Gastrocnemius medialis (tissue), 4 donors: ENCODE measurements around the gene NDOR1. TPM values are rescaled to one million over a fixed set of nuclear protein-coding genes. Genes with fewer than 3 reads are reported as not detected.

Experiments
- ATAC-seq, 2 donors: fragments of 150-250 bp; one replicate each; pipeline ENCODE4 v1.9.1; 2016
- DNase-seq, 2 donors: peaks; one replicate each; pipeline ENCODE4 v3.0.0-alpha.2; 2019
- H3K27ac ChIP-seq, 4 donors: fragments of 200-600 bp; sonication (generic); 1 replicate in 1 of 4; 2 replicates in 3 of 4; pipeline ENCODE4 v1.5.1; 2016 to 2018; ENCODE audit warnings: mild to moderate bottlenecking in 2 of 4, moderate library complexity in 1 of 4
- H3K27me3 ChIP-seq, 3 donors: fragments of 200-600 bp; sonication (generic) in 2 of 3; 1 replicate in 1 of 3; 2 replicates in 2 of 3; pipeline versions ENCODE4 v1.5.1 to v1.6.0; 2016 to 2019; ENCODE audit warnings: mild to moderate bottlenecking in 1 of 3, moderate library complexity in 1 of 3
- H3K36me3 ChIP-seq, 2 donors: fragments of 200-600 bp; sonication (generic) in 1 of 2; one replicate each; pipeline ENCODE4 v1.5.1; 2017 to 2018
- H3K4me1 ChIP-seq, 2 donors: fragments of 200-600 bp; sonication (generic) in 1 of 2; one replicate each; pipeline ENCODE4 v1.5.1; 2016 to 2017; ENCODE audit warnings: mild to moderate bottlenecking in 2 of 2
- H3K4me3 ChIP-seq, 4 donors: fragments of 200-600 bp; sonication (generic) in 3 of 4; 1 replicate in 1 of 4; 2 replicates in 3 of 4; pipeline ENCODE4 v1.5.1; 2016 to 2019; ENCODE audit warnings: mild to moderate bottlenecking in 2 of 4
- H3K9me3 ChIP-seq, 3 donors: fragments of 200-600 bp; sonication (generic) in 2 of 3; 1 replicate in 1 of 3; 2 replicates in 2 of 3; pipeline ENCODE4 v1.5.1; 2016 to 2019
- POLR2A ChIP-seq, 2 donors: fragments of 450-650 bp; IDR thresholded peaks; one replicate each; pipeline ENCODE4 v1.6.1; 2017; ENCODE audit warnings: antibody characterized with exemption in 2 of 2, mild to moderate bottlenecking in 2 of 2, moderate library complexity in 2 of 2
- in situ Hi-C, 4 donors: fragments of 200-750 bp; cut with MboI; loops; one replicate each; pipeline versions ENCODE4 v1.15.0 to v1.8.0; 2017; ENCODE audit warnings: low sequenced_read_pairs in 4 of 4
- intact Hi-C: fragments of 100-400 bp; cut with DNase I; formaldehyde crosslinking; loops from one replicate; pipeline ENCODE4 v1.15.1; 2023; ENCODE audit warnings: low total_unique reads
- total RNA-seq, 4 donors: library from RNA; depleted of rRNA; stranded (reverse); fragments of >200 nt; gene quantifications; one replicate each; pipeline versions ENCODE4 v1.1.0 to v1.2.3, GENCODE V29; 2016
- TF ChIP-seq, protein P1 (sequence below), 5 experiments: fragments of 450-650 bp in 3 of 5; fragments of 200-600 bp in 2 of 5; sonication (generic) in 2 of 5; IDR thresholded peaks in 4 of 5; conservative IDR thresholded peaks in 1 of 5; 1 replicate in 4 of 5; 2 replicates in 1 of 5; pipeline ENCODE4 v1.5.1; 2016 to 2019; ENCODE audit warnings: antibody characterized with exemption in 5 of 5, mild to moderate bottlenecking in 3 of 5, moderate library complexity in 3 of 5

Gene NDOR1
- total RNA-seq, 4 donors from 2014 or later: 2.4 to 5.0 (median 4.1) TPM

DNA sequence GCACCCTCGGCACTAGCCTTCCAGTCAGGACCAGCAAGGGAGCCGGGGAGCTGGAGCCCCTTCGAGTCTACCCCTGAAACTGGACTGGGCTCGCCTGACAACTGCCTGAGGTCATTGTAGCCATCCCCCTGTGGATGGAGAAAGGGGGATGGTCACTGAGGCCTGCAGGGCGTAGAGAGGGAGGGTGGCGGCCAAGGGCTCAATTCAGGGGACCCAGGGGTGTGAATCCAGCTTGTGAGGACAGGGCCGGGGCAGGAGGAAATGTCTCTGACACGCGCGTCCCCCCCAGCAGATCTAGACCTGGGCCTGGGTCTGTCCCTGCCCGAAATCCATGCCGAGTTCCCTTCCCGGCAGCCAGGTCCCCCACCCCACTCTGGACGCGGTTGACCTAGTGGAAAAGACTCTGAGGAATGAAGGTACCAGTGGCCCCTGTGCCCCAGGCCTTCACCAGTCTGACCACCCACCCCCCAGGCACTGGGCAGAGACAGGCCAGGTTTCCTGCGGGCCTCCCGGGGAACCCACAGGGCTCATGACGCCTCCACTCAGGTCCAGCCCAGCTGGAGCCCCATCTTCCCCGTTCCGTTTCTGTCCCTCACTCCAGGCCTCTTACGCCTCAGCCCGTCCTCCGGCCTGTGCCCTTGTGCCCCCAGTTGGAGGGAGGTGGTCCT is 26.0 kb downstream of the NDOR1 start:
- peaks cover 6 to 12% of the 10 kb centered on the region in 2 donors for H3K4me1 ChIP-seq
- TF ChIP-seq, protein P1, sequence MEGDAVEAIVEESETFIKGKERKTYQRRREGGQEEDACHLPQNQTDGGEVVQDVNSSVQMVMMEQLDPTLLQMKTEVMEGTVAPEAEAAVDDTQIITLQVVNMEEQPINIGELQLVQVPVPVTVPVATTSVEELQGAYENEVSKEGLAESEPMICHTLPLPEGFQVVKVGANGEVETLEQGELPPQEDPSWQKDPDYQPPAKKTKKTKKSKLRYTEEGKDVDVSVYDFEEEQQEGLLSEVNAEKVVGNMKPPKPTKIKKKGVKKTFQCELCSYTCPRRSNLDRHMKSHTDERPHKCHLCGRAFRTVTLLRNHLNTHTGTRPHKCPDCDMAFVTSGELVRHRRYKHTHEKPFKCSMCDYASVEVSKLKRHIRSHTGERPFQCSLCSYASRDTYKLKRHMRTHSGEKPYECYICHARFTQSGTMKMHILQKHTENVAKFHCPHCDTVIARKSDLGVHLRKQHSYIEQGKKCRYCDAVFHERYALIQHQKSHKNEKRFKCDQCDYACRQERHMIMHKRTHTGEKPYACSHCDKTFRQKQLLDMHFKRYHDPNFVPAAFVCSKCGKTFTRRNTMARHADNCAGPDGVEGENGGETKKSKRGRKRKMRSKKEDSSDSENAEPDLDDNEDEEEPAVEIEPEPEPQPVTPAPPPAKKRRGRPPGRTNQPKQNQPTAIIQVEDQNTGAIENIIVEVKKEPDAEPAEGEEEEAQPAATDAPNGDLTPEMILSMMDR (IDR thresholded peaks at IDR 0.05 in 4 of 5, conservative IDR thresholded peaks at IDR 0.05 in 1 of 5): no peak
- TF ChIP-seq POLR2A (IDR thresholded peaks at IDR 0.05): no peak
- ATAC-seq (no peak), DNase-seq (no peak)
- no peaks in the 10 kb centered on the region for H3K36me3 ChIP-seq
- H3K27me3 ChIP-seq: peaks cover 28 to 55% (median 31%) of the 10 kb centered on the region in 3 donors
- intact Hi-C loops (loop anchor here (10.0 kb wide), 1 partner anchor 447 kb away; no protein-coding TSS in a partner anchor), in situ Hi-C loops (loop anchor here in 2 of 4 donors (10.0 kb wide), 1 partner anchor 117 kb away; the partner anchor contains the start of gene DPP7 (in 2 of the 2))
- H3K9me3 ChIP-seq: no peaks in the 10 kb centered on the region
- H3K27ac ChIP-seq: no peak overlapping the region
- H3K4me3 ChIP-seq: no peak overlapping the region

DNA sequence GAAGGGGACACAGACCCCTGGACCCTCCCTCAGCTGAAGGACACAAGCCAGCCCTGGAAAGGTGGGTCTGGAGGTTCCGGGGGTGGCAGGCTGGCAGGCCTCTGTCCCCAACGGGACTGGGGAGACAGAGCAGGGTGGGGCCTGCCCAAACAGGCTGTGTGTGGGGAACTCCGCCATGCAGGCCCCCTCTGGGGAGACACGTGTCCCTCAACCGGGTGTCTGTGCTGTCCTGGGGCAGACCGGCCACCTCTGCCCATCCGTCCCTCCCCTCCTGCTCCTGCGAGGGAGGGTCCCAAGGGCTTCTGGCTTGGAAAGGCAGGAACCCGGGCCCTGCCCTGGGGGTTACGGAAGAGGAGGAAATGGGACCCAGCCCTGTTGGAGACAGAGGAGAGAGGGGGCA is 26.6 kb downstream of the NDOR1 start:
- Histone ChIP-seq H3K27me3 (peaks cover 28 to 55% (median 29%) of the 10 kb centered on the region in 3 donors), H3K4me1 (peaks cover 12 to 18% of the 10 kb centered on the region in 2 donors), H3K4me3 (no peak overlapping the region), H3K27ac (no peak overlapping the region), H3K9me3 (no peaks in the 10 kb centered on the region), H3K36me3 (no peaks in the 10 kb centered on the region)
- DNase-seq (no peak), ATAC-seq (no peak)
- TF ChIP-seq POLR2A (IDR thresholded peaks at IDR 0.05): no peak
- TF ChIP-seq, protein P1 (IDR thresholded peaks at IDR 0.05 in 4 of 5, conservative IDR thresholded peaks at IDR 0.05 in 1 of 5): no peak
- intact Hi-C loops: loop anchor here (10.0 kb wide), 1 partner anchor 447 kb away; no protein-coding TSS in a partner anchor
- in situ Hi-C loops: loop anchor here in 2 of 4 donors (10.0 kb wide), 1 partner anchor 117 kb away; the partner anchor contains the start of gene DPP7 (in 2 of the 2)

DNA sequence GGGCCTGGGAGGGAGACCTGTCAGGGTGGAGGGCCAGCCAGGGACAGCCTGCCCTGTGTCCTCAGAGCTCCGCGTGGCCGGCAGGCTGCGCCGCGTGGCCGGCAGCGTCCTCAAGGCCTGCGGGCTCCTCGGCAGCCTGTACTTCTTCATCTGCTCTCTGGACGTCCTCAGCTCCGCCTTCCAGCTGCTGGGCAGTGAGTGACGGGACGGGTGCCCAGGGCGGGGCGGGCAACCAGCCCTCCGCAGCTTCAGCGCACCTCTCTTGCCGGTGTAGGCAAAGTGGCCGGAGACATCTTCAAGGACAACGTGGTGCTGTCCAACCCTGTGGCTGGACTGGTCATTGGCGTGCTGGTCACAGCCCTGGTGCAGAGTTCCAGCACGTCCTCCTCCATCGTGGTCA is 27.0 kb downstream of the NDOR1 start:
- no peak for DNase-seq
- Histone ChIP-seq H3K27me3 (peaks cover 25 to 55% (median 29%) of the 10 kb centered on the region in 3 donors), H3K4me1 (peaks cover 16 to 22% of the 10 kb centered on the region in 2 donors), H3K36me3 (no peaks in the 10 kb centered on the region), H3K4me3 (no peak overlapping the region), H3K27ac (no peak overlapping the region), H3K9me3 (no peaks in the 10 kb centered on the region)
- TF ChIP-seq, protein P1 (IDR thresholded peaks at IDR 0.05 in 4 of 5, conservative IDR thresholded peaks at IDR 0.05 in 1 of 5): no peak
- TF ChIP-seq POLR2A (IDR thresholded peaks at IDR 0.05): no peak
- in situ Hi-C loops (loop anchor here in 2 of 4 donors (10.0 kb wide), 1 partner anchor 118 kb away; the partner anchor contains the start of gene DPP7 (in 2 of the 2)), intact Hi-C loops (loop anchor here (10.0 kb wide), 1 partner anchor 448 kb away; no protein-coding TSS in a partner anchor)
- no peak for ATAC-seq

DNA sequence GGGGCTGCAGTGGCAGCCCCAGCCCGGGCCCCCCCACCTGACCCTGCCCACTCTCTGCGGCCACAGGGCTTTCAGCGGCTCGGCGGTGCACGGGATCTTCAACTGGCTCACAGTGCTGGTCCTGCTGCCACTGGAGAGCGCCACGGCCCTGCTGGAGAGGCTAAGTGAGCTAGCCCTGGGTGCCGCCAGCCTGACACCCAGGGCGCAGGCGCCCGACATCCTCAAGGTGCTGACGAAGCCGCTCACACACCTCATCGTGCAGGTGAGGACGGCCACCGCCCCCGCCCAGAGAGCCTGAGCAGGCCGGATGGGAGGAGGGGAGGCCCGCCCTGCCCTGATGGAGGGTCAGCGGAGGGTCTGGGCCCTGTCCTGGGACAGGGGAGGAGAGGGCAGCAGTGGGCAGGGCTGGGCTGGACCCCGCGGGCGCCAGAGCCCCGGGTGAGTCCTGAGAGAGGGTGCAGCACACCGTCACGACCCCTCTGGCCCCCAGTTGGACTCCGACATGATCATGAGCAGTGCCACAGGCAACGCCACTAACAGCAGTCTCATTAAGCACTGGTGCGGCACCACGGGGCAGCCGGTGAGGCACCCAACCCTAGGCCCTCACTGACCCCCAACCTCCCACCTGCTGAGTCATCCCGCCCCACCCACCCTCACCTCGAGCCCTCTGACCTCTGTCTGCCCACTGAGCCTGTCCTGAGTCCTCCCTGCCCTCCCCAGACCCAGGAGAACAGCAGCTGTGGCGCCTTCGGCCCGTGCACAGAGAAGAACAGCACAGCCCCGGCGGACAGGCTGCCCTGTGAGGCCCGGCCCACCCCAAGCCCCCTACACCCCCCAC is 27.9 kb downstream of the NDOR1 start:
- peaks cover 23 to 31% of the 10 kb centered on the region in 2 donors for H3K4me1 ChIP-seq
- H3K27ac ChIP-seq: no peak overlapping the region
- no peak for TF ChIP-seq POLR2A (IDR thresholded peaks at IDR 0.05)
- TF ChIP-seq, protein P1 (IDR thresholded peaks at IDR 0.05 in 4 of 5, conservative IDR thresholded peaks at IDR 0.05 in 1 of 5): no peak
- no peaks in the 10 kb centered on the region for H3K9me3 ChIP-seq
- ATAC-seq: no peak
- H3K4me3 ChIP-seq: no peak overlapping the region
- DNase-seq: no peak
- intact Hi-C loops: loop anchor here (10.0 kb wide), 1 partner anchor 449 kb away; no protein-coding TSS in a partner anchor
- H3K27me3 ChIP-seq: peaks cover 21 to 47% (median 26%) of the 10 kb centered on the region in 3 donors
- no peaks in the 10 kb centered on the region for H3K36me3 ChIP-seq
- in situ Hi-C loops: loop anchor here in 2 of 4 donors (10.0 kb wide), 1 partner anchor 119 kb away; the partner anchor contains the start of gene DPP7 (in 2 of the 2)
